A549 (cell line): ENCODE results near the gene MUC2. TPM values are rescaled to one million over a fixed set of nuclear protein-coding genes. Genes with fewer than 3 reads are reported as not detected.

Experiments used
- ATAC-seq, 2 experiments: fragments of 200-7000 bp in 1 of 2; fragments of >200 bp in 1 of 2; cut with Nextera tagmentation in 1 of 2; cut with Tn5 transposase in 1 of 2; 3 replicates each; pipeline versions ENCODE4 v1.8.0 to v1.9.1; 2018 to 2020; ENCODE audit warnings: mild to moderate bottlenecking in 1 of 2, moderate library complexity in 1 of 2
- CTCF ChIA-PET: fragments of 300-600 bp; sonication (Branson Sonifier 250); formaldehyde crosslinking; extraction: SDS; loops from one replicate; lab custom pipeline; 2021; ENCODE audit warnings: antibody characterized with exemption, inconsistent platforms; lab: Yijun Ruan, JAX
- POLR2A ChIA-PET: fragments of 350-600 bp; formaldehyde crosslinking; extraction: SDS; loops from one replicate; lab custom pipeline; 2021; ENCODE audit warnings: antibody characterized with exemption, inconsistent platforms; lab: Yijun Ruan, JAX
- DNase-seq, 2 experiments: peaks; one replicate each; pipeline versions ENCODE4 v3.0.0 to v3.0.0-alpha.2; 2011 to 2016; ENCODE audit warnings: low read depth in 1 of 2, low spot score in 1 of 2
- FAIRE-seq: peaks from 2 replicates; lab custom pipeline; 2011; peaks lifted over from hg19 to GRCh38; lab: Jason Lieb, UNC
- H3K27ac ChIP-seq, 2 experiments: fragments of >200 bp; sonication (Bioruptor Twin); formaldehyde crosslinking; 3 replicates each; pipeline ENCODE4 v1.5.1; 2016 to 2017
- H3K4me1 ChIP-seq: fragments of >200 bp; sonication (Bioruptor Twin); formaldehyde crosslinking; 3 replicates; pipeline ENCODE4 v1.6.1; 2016
- H3K4me2 ChIP-seq: fragments of >200 bp; sonication (Bioruptor Twin); formaldehyde crosslinking; 3 replicates; pipeline ENCODE4 v1.6.1; 2016
- H3K4me3 ChIP-seq: fragments of >200 bp; sonication (Bioruptor Twin); formaldehyde crosslinking; 3 replicates; pipeline ENCODE4 v1.5.1; 2016
- H3K9me3 ChIP-seq: fragments of >200 bp; sonication (Bioruptor Twin); formaldehyde crosslinking; 3 replicates; pipeline ENCODE4 v1.6.1; 2016
- CBX2 ChIP-seq: fragments of 200-600 bp; sonication (generic); IDR thresholded peaks from 2 replicates; pipeline ENCODE4 v1.6.1; 2016; ENCODE audit warnings: low read depth, mild to moderate bottlenecking, borderline replicate concordance
- CHD4 ChIP-seq: fragments of 200-600 bp; sonication (generic); IDR thresholded peaks from 2 replicates; pipeline ENCODE4 v1.6.1; 2016; ENCODE audit warnings: antibody characterized with exemption, mild to moderate bottlenecking, borderline replicate concordance
- EP300 ChIP-seq, 2 experiments: fragments of >200 bp; sonication (Bioruptor Twin); formaldehyde crosslinking; IDR thresholded peaks; 2 replicates in 1 of 2; 3 replicates in 1 of 2; pipeline ENCODE4 v1.6.1; 2016 to 2017
- FOXS1 ChIP-seq: fragments of 250-450 bp; sonication (Bioruptor Pico); IDR thresholded peaks from 2 replicates; pipeline ENCODE4 v1.5.0; 2020; ENCODE audit warnings: mild to moderate bottlenecking, moderate library complexity
- HEYL ChIP-seq: fragments of 250-450 bp; sonication (Bioruptor Pico); IDR thresholded peaks from 2 replicates; pipeline ENCODE4 v1.8.0; 2021; ENCODE audit warnings: mild to moderate bottlenecking, moderate library complexity
- KDM5A ChIP-seq: fragments of 200-600 bp; sonication (generic); IDR thresholded peaks from 2 replicates; pipeline ENCODE4 v1.6.1; 2016; ENCODE audit warnings: antibody characterized with exemption, mild to moderate bottlenecking
- MYC ChIP-seq: IDR thresholded peaks from 2 replicates; pipeline ENCODE4 v1.6.1; 2012; ENCODE audit warnings: mild to moderate bottlenecking, inconsistent platforms, low read length, improper control_type of control experiment, borderline replicate concordance
- SREBF2 ChIP-seq: fragments of 450-650 bp; IDR thresholded peaks from 2 replicates; pipeline ENCODE4 v1.6.1; 2014; ENCODE audit warnings: mild to moderate bottlenecking, moderate library complexity
- TP53 ChIP-seq: fragments of 250-450 bp; sonication (Bioruptor Pico); IDR thresholded peaks from 2 replicates; pipeline ENCODE4 v1.5.0; 2021; ENCODE audit warnings: mild to moderate bottlenecking, moderate library complexity
- ZC3H11A ChIP-seq: fragments of 450-650 bp; IDR thresholded peaks from 2 replicates; pipeline ENCODE4 v1.6.1; 2014; ENCODE audit warnings: antibody characterized with exemption, mild to moderate bottlenecking
- WGBS: methylation state at CpG from one replicate; pipeline ENCODE4 v1.1.6; 2017; ENCODE audit errors: missing lambda C conversion rate; 5-methylcytosine and 5-hydroxymethylcytosine counted together
- polyA plus RNA-seq, 4 experiments: library from polyadenylated mRNA; depleted of rRNA in 3 of 4; stranded (reverse); fragments of >200 nt; fragmentation: RNase III in 1 of 4; extraction: RNeasy Plus Mini Kit Qiagen cat#74134 plus additional on column Dnase treatment in 1 of 4; gene quantifications; 2 replicates in 3 of 4; 3 replicates in 1 of 4; pipeline ENCODE4 v1.2.3, GENCODE V29; 2011 to 2017
- TF ChIP-seq, protein P1 (sequence below): fragments of 250-450 bp; sonication (Bioruptor Pico); IDR thresholded peaks from 2 replicates; pipeline ENCODE4 v1.5.0; 2021; ENCODE audit warnings: mild to moderate bottlenecking, moderate library complexity, borderline replicate concordance
- TF ChIP-seq, protein P2 (sequence below): fragments of 200-600 bp; sonication (generic); IDR thresholded peaks from 2 replicates; pipeline ENCODE4 v1.6.1; 2016; ENCODE audit warnings: antibody characterized with exemption, mild to moderate bottlenecking, moderate library complexity
- TF ChIP-seq, protein P3 (sequence below): IDR thresholded peaks from 2 replicates; pipeline ENCODE4 v1.6.1; 2012

Gene MUC2
- polyA plus RNA-seq, 2 of the 4 experiments (the other 2 are of a cell fraction), result 0.01 to 0.03 TPM

DNA sequence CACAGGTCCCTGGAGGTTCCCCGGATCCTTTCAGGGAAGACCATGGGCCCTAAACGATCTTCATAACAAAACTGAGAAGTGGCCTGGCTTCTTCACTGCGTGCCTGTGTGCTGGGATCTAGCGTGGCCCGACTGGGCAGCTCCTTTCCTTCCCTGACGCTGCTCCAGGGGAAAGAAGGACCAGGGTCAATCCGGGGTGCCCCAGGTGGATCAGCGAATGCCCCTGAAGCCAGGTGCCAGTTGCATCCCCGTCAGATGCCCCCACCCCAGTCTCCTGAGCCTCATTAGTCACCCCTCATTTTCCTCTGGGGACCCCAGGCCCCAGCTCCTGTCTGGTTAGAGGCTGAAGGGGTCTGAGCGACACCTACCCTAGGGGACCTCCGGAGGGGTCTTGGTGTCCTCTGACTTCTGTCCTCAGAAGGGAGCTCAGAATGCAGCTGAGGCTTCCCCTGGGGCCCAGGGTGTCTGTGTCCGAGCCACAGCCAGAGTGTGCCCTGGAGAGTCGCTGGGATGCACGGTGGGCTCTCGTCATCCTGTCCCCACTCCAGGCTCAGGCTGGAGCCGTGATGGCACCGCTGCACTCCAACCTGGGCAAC lies 19.5 kb upstream of the MUC2 start:
- ChIA-PET POLR2A (no interaction called here), CTCF (interaction anchor here (1.0 to 2.2 kb wide), 3 partner anchors 130 to 207 kb away, joined by 4 to 9 read pairs (median 5); no protein-coding TSS in a partner anchor)
- 93% methylated on average over 16 of the region's 17 CpGs for WGBS
- H3K4me3 ChIP-seq, result no peak overlapping the region
- no peak for FAIRE-seq
- no peak overlapping the region for H3K4me2 ChIP-seq
- no peak for DNase-seq
- peak overlapping the region in 1 of 2 experiments; percentile 81; a peak in 5 of 6 replicates for H3K27ac ChIP-seq
- no peaks in the 10 kb centered on the region for H3K9me3 ChIP-seq
- no peak for ATAC-seq
- TF ChIP-seq, protein P1, sequence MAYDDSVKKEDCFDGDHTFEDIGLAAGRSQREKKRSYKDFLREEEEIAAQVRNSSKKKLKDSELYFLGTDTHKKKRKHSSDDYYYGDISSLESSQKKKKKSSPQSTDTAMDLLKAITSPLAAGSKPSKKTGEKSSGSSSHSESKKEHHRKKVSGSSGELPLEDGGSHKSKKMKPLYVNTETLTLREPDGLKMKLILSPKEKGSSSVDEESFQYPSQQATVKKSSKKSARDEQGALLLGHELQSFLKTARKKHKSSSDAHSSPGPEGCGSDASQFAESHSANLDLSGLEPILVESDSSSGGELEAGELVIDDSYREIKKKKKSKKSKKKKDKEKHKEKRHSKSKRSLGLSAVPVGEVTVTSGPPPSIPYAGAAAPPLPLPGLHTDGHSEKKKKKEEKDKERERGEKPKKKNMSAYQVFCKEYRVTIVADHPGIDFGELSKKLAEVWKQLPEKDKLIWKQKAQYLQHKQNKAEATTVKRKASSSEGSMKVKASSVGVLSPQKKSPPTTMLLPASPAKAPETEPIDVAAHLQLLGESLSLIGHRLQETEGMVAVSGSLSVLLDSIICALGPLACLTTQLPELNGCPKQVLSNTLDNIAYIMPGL (CRISPR knock-in tag), result no peak
- TF ChIP-seq TP53, result no peak
- TF ChIP-seq HEYL, result no peak
- TF ChIP-seq, protein P2, sequence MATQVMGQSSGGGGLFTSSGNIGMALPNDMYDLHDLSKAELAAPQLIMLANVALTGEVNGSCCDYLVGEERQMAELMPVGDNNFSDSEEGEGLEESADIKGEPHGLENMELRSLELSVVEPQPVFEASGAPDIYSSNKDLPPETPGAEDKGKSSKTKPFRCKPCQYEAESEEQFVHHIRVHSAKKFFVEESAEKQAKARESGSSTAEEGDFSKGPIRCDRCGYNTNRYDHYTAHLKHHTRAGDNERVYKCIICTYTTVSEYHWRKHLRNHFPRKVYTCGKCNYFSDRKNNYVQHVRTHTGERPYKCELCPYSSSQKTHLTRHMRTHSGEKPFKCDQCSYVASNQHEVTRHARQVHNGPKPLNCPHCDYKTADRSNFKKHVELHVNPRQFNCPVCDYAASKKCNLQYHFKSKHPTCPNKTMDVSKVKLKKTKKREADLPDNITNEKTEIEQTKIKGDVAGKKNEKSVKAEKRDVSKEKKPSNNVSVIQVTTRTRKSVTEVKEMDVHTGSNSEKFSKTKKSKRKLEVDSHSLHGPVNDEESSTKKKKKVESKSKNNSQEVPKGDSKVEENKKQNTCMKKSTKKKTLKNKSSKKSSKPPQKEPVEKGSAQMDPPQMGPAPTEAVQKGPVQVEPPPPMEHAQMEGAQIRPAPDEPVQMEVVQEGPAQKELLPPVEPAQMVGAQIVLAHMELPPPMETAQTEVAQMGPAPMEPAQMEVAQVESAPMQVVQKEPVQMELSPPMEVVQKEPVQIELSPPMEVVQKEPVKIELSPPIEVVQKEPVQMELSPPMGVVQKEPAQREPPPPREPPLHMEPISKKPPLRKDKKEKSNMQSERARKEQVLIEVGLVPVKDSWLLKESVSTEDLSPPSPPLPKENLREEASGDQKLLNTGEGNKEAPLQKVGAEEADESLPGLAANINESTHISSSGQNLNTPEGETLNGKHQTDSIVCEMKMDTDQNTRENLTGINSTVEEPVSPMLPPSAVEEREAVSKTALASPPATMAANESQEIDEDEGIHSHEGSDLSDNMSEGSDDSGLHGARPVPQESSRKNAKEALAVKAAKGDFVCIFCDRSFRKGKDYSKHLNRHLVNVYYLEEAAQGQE, result no peak
- TF ChIP-seq, protein P3, sequence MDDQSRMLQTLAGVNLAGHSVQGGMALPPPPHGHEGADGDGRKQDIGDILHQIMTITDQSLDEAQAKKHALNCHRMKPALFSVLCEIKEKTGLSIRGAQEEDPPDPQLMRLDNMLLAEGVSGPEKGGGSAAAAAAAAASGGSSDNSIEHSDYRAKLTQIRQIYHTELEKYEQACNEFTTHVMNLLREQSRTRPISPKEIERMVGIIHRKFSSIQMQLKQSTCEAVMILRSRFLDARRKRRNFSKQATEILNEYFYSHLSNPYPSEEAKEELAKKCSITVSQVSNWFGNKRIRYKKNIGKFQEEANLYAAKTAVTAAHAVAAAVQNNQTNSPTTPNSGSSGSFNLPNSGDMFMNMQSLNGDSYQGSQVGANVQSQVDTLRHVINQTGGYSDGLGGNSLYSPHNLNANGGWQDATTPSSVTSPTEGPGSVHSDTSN, result no peak
- TF ChIP-seq CBX2, result no peak
- TF ChIP-seq KDM5A, result no peak
- H3K4me1 ChIP-seq, result peaks cover 49% of the 10 kb centered on the region

DNA sequence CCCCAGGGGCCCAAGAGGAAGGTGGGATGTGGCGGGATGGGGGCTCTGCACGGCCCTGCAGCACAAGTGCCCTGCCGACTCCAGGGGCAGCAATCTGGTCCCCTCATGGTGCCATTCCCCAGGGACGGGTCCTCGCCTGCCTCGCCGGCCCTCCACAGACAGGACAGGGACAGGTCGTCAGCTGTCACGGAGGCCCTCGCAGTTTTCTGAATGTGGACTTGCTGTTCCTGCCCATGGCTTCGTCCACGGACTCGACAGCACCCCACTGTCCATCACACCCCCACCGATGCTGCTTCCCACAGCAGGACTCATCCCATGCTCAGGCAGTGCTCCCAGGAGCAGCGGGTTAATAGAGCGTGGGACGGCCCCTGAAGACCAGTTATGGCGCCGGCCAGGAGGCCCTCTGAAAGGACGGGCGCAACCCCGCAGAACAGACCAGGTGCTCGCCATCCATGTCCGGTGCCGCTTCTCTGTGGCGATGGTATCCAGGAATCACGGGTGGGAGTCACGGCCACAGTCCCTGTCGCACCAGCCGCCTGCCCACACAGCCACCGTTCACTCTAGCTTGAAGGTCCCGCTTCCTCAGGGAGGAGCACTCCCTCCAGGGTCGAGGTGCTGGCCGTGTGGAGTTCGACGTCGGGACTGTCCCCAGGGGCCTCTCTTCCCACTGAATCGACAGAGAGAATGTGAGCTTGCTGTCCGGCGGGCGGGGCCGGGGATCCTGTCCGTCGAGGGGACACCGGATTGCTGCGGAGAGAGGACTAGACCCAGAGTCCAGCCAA lies 18.5 kb upstream of the MUC2 start:
- 87% methylated on average over 42 of the region's 46 CpGs for WGBS
- no peak for FAIRE-seq
- no peak overlapping the region; a peak in 1 of 6 replicates for H3K27ac ChIP-seq
- ATAC-seq, result no peak
- no peak for DNase-seq
- ChIA-PET CTCF (interaction anchor here (1.1 to 1.8 kb wide), 3 partner anchors 131 to 208 kb away, joined by 4 to 5 read pairs (median 4); no protein-coding TSS in a partner anchor), POLR2A (no interaction called here)
- peaks cover 53% of the 10 kb centered on the region for H3K4me1 ChIP-seq
- no peak overlapping the region for H3K4me2 ChIP-seq
- no peak overlapping the region for H3K4me3 ChIP-seq
- no peak for TF ChIP-seq EP300 (IDR thresholded peaks at IDR 0.05)
- no peak for TF ChIP-seq MYC
- no peak for TF ChIP-seq CHD4
- TF ChIP-seq, protein P2, result no peak
- TF ChIP-seq SREBF2, result no peak
- no peak for TF ChIP-seq ZC3H11A
- TF ChIP-seq FOXS1, result no peak
- TF ChIP-seq CBX2, result no peak
- H3K9me3 ChIP-seq, result no peaks in the 10 kb centered on the region
